A549 (cell line): ENCODE data around the gene PI4KA. TPM values are rescaled to one million over a fixed set of nuclear protein-coding genes. Genes with fewer than 3 reads are reported as not detected.

Source experiments
- ATAC-seq, 2 experiments: fragments of 200-7000 bp in 1 of 2; fragments of >200 bp in 1 of 2; cut with Nextera tagmentation in 1 of 2; cut with Tn5 transposase in 1 of 2; 3 replicates each; pipeline versions ENCODE4 v1.8.0 to v1.9.1; 2018 to 2020; ENCODE audit warnings: mild to moderate bottlenecking in 1 of 2, moderate library complexity in 1 of 2
- CTCF ChIA-PET: fragments of 300-600 bp; sonication (Branson Sonifier 250); formaldehyde crosslinking; extraction: SDS; loops from one replicate; lab custom pipeline; 2021; ENCODE audit warnings: antibody characterized with exemption, inconsistent platforms; lab: Yijun Ruan, JAX
- POLR2A ChIA-PET: fragments of 350-600 bp; formaldehyde crosslinking; extraction: SDS; loops from one replicate; lab custom pipeline; 2021; ENCODE audit warnings: antibody characterized with exemption, inconsistent platforms; lab: Yijun Ruan, JAX
- DNase-seq, 2 experiments: peaks; one replicate each; pipeline versions ENCODE4 v3.0.0 to v3.0.0-alpha.2; 2011 to 2016; ENCODE audit warnings: low read depth in 1 of 2, low spot score in 1 of 2
- FAIRE-seq: peaks from 2 replicates; lab custom pipeline; 2011; peaks lifted over from hg19 to GRCh38; lab: Jason Lieb, UNC
- H3K27ac ChIP-seq, 2 experiments: fragments of >200 bp; sonication (Bioruptor Twin); formaldehyde crosslinking; 3 replicates each; pipeline ENCODE4 v1.5.1; 2016 to 2017
- H3K4me1 ChIP-seq: fragments of >200 bp; sonication (Bioruptor Twin); formaldehyde crosslinking; 3 replicates; pipeline ENCODE4 v1.6.1; 2016
- H3K4me2 ChIP-seq: fragments of >200 bp; sonication (Bioruptor Twin); formaldehyde crosslinking; 3 replicates; pipeline ENCODE4 v1.6.1; 2016
- H3K4me3 ChIP-seq: fragments of >200 bp; sonication (Bioruptor Twin); formaldehyde crosslinking; 3 replicates; pipeline ENCODE4 v1.5.1; 2016
- H3K9me3 ChIP-seq: fragments of >200 bp; sonication (Bioruptor Twin); formaldehyde crosslinking; 3 replicates; pipeline ENCODE4 v1.6.1; 2016
- ATOH8 ChIP-seq: fragments of 250-450 bp; sonication (Bioruptor Pico); IDR thresholded peaks from 2 replicates; pipeline ENCODE4 v1.5.0; 2020; ENCODE audit warnings: low read depth, mild to moderate bottlenecking, moderate library complexity
- CBX2 ChIP-seq: fragments of 200-600 bp; sonication (generic); IDR thresholded peaks from 2 replicates; pipeline ENCODE4 v1.6.1; 2016; ENCODE audit warnings: low read depth, mild to moderate bottlenecking, borderline replicate concordance
- CBX8 ChIP-seq: fragments of 200-600 bp; sonication (generic); IDR thresholded peaks from 2 replicates; pipeline ENCODE4 v1.6.1; 2016
- CHD2 ChIP-seq: fragments of 150-350 bp; IDR thresholded peaks from 2 replicates; pipeline ENCODE4 v1.6.1; 2014; ENCODE audit warnings: low read length; ENCODE audit not compliant: partially characterized antibody
- CHD4 ChIP-seq: fragments of 200-600 bp; sonication (generic); IDR thresholded peaks from 2 replicates; pipeline ENCODE4 v1.6.1; 2016; ENCODE audit warnings: antibody characterized with exemption, mild to moderate bottlenecking, borderline replicate concordance
- CTCF ChIP-seq: fragments of >200 bp; sonication (Bioruptor Twin); formaldehyde crosslinking; IDR thresholded peaks from 3 replicates; pipeline ENCODE4 v1.5.1; 2016
- ESRRA ChIP-seq: fragments of 150-350 bp; IDR thresholded peaks from 2 replicates; pipeline ENCODE4 v1.6.1; 2014; ENCODE audit warnings: mild to moderate bottlenecking, low read length, borderline replicate concordance
- FOSB ChIP-seq: fragments of 250-450 bp; sonication (Bioruptor Pico); IDR thresholded peaks from 2 replicates; pipeline ENCODE4 v1.5.0; 2020; ENCODE audit warnings: mild to moderate bottlenecking, moderate library complexity
- HEYL ChIP-seq: fragments of 250-450 bp; sonication (Bioruptor Pico); IDR thresholded peaks from 2 replicates; pipeline ENCODE4 v1.8.0; 2021; ENCODE audit warnings: mild to moderate bottlenecking, moderate library complexity
- HOXA7 ChIP-seq: fragments of 250-450 bp; sonication (Bioruptor Pico); IDR thresholded peaks from 2 replicates; pipeline ENCODE4 v1.5.0; 2020; ENCODE audit warnings: mild to moderate bottlenecking, moderate library complexity
- KDM5A ChIP-seq: fragments of 200-600 bp; sonication (generic); IDR thresholded peaks from 2 replicates; pipeline ENCODE4 v1.6.1; 2016; ENCODE audit warnings: antibody characterized with exemption, mild to moderate bottlenecking
- MYC ChIP-seq: IDR thresholded peaks from 2 replicates; pipeline ENCODE4 v1.6.1; 2012; ENCODE audit warnings: mild to moderate bottlenecking, inconsistent platforms, low read length, improper control_type of control experiment, borderline replicate concordance
- POLR2A ChIP-seq: IDR thresholded peaks from 2 replicates; pipeline ENCODE4 v1.6.1; 2012; ENCODE audit warnings: mild to moderate bottlenecking, low read length
- RAD21 ChIP-seq, 2 experiments: fragments of >200 bp in 1 of 2; sonication (Bioruptor Twin) in 1 of 2; formaldehyde crosslinking in 1 of 2; IDR thresholded peaks in 1 of 2; conservative IDR thresholded peaks in 1 of 2; 2 replicates in 1 of 2; 3 replicates in 1 of 2; pipeline ENCODE4 v1.6.1; 2012 to 2018; ENCODE audit warnings: inconsistent platforms in 1 of 2
- RCOR1 ChIP-seq: fragments of 150-350 bp; IDR thresholded peaks from 2 replicates; pipeline ENCODE4 v1.6.1; 2014; ENCODE audit warnings: antibody characterized with exemption, low read length, low read depth
- SMC3 ChIP-seq: fragments of >200 bp; sonication (Bioruptor Twin); formaldehyde crosslinking; IDR thresholded peaks from 3 replicates; pipeline ENCODE4 v1.6.1; 2018; ENCODE audit warnings: inconsistent platforms
- TP53 ChIP-seq: fragments of 250-450 bp; sonication (Bioruptor Pico); IDR thresholded peaks from 2 replicates; pipeline ENCODE4 v1.5.0; 2021; ENCODE audit warnings: mild to moderate bottlenecking, moderate library complexity
- ZNF302 ChIP-seq: fragments of 250-450 bp; sonication (Bioruptor Pico); IDR thresholded peaks from 2 replicates; pipeline ENCODE4 v1.9.0; 2021; ENCODE audit warnings: inconsistent platforms, mild to moderate bottlenecking, moderate library complexity
- ZSCAN20 ChIP-seq: fragments of 250-450 bp; sonication (Bioruptor Pico); IDR thresholded peaks from 2 replicates; pipeline ENCODE4 v1.8.0; 2022; ENCODE audit warnings: mild to moderate bottlenecking, moderate library complexity
- WGBS: methylation state at CpG from one replicate; pipeline ENCODE4 v1.1.6; 2017; ENCODE audit errors: missing lambda C conversion rate; 5-methylcytosine and 5-hydroxymethylcytosine counted together
- polyA plus RNA-seq, 4 experiments: library from polyadenylated mRNA; depleted of rRNA in 3 of 4; stranded (reverse); fragments of >200 nt; fragmentation: RNase III in 1 of 4; extraction: RNeasy Plus Mini Kit Qiagen cat#74134 plus additional on column Dnase treatment in 1 of 4; gene quantifications; 2 replicates in 3 of 4; 3 replicates in 1 of 4; pipeline ENCODE4 v1.2.3, GENCODE V29; 2011 to 2017

PI4KA gene
- polyA plus RNA-seq, 2 of the 4 experiments (the other 2 are of a cell fraction): 14.4 to 21.3 TPM

- POLR2A ChIA-PET: no interaction called here
- H3K27ac ChIP-seq: no peak overlapping the region
- H3K4me1 ChIP-seq: no peaks in the 10 kb centered on the region
- no peaks in the 10 kb centered on the region for H3K9me3 ChIP-seq
- CTCF ChIA-PET: interaction anchor here (0.6 to 5.0 kb wide), 19 partner anchors 8 to 389 kb away, joined by 3 to 26 read pairs (median 6); partner anchors contain the start of gene SERPIND1
- peak; percentile 85 to 88; a peak in 5 of 6 replicates for ATAC-seq
- peak; percentile 30 to 62 for DNase-seq
- no peak overlapping the region for H3K4me2 ChIP-seq
- TF ChIP-seq CBX8: no peak
- no peak for TF ChIP-seq POLR2A
- TF ChIP-seq HOXA7 (CRISPR knock-in tag): no peak
- TF ChIP-seq RAD21 (conservative IDR thresholded peaks at IDR 0.05 in 1 of 2, IDR thresholded peaks at IDR 0.05 in 1 of 2): peak; percentile 47 to 51; a peak in 4 of 5 replicates
- no peak for TF ChIP-seq RCOR1
- TF ChIP-seq ZNF302 (CRISPR knock-in tag): no peak
- TF ChIP-seq FOSB (CRISPR knock-in tag): no peak
- TF ChIP-seq HEYL (CRISPR knock-in tag): no peak
- TF ChIP-seq ATOH8 (CRISPR knock-in tag): no peak
- no peak for TF ChIP-seq CBX2
- TF ChIP-seq ZSCAN20 (CRISPR knock-in tag): no peak
- peak; percentile 24; the same call in 1 of the 3 replicates for TF ChIP-seq SMC3
- TF ChIP-seq MYC: no peak
- no peak for TF ChIP-seq KDM5A
- TF ChIP-seq CHD2: no peak
- TF ChIP-seq CTCF: peak; percentile 56
- no peak for TF ChIP-seq TP53 (CRISPR knock-in tag)
- WGBS: 64% methylated on average over 14 of the region's 14 CpGs
- H3K4me3 ChIP-seq: no peak overlapping the region
- no peak for FAIRE-seq
These were observed 74.5 kb downstream of the PI4KA start for GRCh38 chr22:20783844-20784723.

- no peak for ATAC-seq
- Histone ChIP-seq H3K4me1 (peaks cover 6% of the 10 kb centered on the region), H3K4me3 (no peak overlapping the region)
- TF ChIP-seq ESRRA (no peak), CBX2 (no peak), HEYL (CRISPR knock-in tag) (no peak), CHD4 (no peak), TP53 (CRISPR knock-in tag) (no peak)
- TF ChIP-seq, all 56 proteins: peak for 0
- DNase-seq (no peak), FAIRE-seq (no peak)
- Histone ChIP-seq H3K27ac (no peak overlapping the region), H3K9me3 (no peaks in the 10 kb centered on the region), H3K4me2 (no peak overlapping the region)
- ChIA-PET POLR2A (no interaction called here), CTCF (interaction anchor here (1.0 to 5.0 kb wide), 13 partner anchors 8 to 79 kb away, joined by 3 to 26 read pairs (median 8); partner anchors contain the start of gene SERPIND1)
- WGBS: 91% methylated on average over 3 of the region's 3 CpGs
These were observed 75.3 kb downstream of the PI4KA start for GRCh38 chr22:20783300-20783673.
